ENCODE results near the gene SDSL.
A peak's percentile ranks its signal among the peaks of the same experiment; 100 is the strongest.

SDSL gene

GRCh38 chr12:113459981-113460380 lies 37.8 kb downstream of the SDSL start:
- H3K4me3 ChIP-seq (ENCODE audit: low read length), result no peak overlapping the region
- no peak for TF ChIP-seq ZNF274 (IDR thresholded peaks at IDR 0.05; ENCODE audit: low read depth, low read length)

- TF ChIP-seq ZNF274 (IDR thresholded peaks at IDR 0.05; ENCODE audit: low read depth, low read length), result no peak
- H3K4me3 ChIP-seq (ENCODE audit: low read length), result no peak overlapping the region
Measured at GRCh38 chr12:113461666-113462065, 39.5 kb downstream of the SDSL start.

GRCh38 chr12:113462117-113462774 lies 40.1 kb downstream of the SDSL start:
- no peak overlapping the region for H3K4me3 ChIP-seq (ENCODE audit: low read length)
- TF ChIP-seq ZNF274 (IDR thresholded peaks at IDR 0.05; ENCODE audit: low read depth, low read length), result no peak

DNA sequence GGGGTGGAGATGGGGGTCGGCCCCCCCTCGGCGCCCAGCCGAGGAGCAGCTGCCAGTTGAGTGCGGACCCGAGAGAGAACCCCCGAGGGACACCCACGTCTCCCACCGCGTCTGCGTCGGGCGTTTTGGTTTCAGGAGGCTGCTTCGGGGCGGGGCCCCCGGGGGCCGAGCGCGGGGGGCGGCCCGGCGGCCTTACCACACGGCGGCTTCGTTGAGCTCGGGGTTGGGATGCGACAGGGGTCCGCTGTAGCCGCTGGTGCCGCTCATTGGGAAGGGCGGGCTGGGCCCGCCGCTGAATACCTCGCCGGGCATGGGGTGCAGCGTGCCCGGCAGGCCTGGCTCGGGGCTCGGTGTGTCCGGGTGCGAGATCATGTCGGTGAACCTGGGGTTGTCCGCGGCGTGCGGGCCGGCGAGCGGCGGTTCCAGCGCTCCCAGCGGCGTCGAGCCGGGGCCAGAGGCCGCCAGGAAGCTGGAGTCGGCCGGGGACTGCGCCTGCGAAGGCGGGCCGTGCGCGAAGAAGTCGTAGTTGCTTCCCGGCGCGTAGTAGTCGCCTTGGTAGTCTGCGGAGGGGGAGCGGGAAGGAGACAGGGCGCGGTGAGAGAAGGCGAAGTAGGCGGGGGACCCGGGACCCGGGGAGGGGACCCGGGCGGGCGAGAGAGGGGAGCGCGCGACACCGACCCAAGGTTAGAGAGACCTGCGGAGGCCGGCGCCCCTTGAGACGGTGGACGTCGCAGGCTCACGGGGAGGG lies 41.0 kb downstream of the SDSL start:
- H3K4me3 ChIP-seq (ENCODE audit: low read length), result no peak overlapping the region
- TF ChIP-seq ZNF274 (IDR thresholded peaks at IDR 0.05; ENCODE audit: low read depth, low read length), result no peak

GRCh38 chr12:113463746-113464451 lies 41.7 kb downstream of the SDSL start:
- no peak for TF ChIP-seq ZNF274 (IDR thresholded peaks at IDR 0.05; ENCODE audit: low read depth, low read length)
- H3K4me3 ChIP-seq (ENCODE audit: low read length), result no peak overlapping the region

GRCh38 chr12:113464452-113464775 lies 42.2 kb downstream of the SDSL start:
- H3K4me3 ChIP-seq (ENCODE audit: low read length), result no peak overlapping the region
- TF ChIP-seq ZNF274 (IDR thresholded peaks at IDR 0.05; ENCODE audit: low read depth, low read length), result no peak

GRCh38 chr12:113464852-113465719 lies 42.9 kb downstream of the SDSL start:
- H3K4me3 ChIP-seq (ENCODE audit: low read length), result no peak overlapping the region
- no peak for TF ChIP-seq ZNF274 (IDR thresholded peaks at IDR 0.05; ENCODE audit: low read depth, low read length)

DNA sequence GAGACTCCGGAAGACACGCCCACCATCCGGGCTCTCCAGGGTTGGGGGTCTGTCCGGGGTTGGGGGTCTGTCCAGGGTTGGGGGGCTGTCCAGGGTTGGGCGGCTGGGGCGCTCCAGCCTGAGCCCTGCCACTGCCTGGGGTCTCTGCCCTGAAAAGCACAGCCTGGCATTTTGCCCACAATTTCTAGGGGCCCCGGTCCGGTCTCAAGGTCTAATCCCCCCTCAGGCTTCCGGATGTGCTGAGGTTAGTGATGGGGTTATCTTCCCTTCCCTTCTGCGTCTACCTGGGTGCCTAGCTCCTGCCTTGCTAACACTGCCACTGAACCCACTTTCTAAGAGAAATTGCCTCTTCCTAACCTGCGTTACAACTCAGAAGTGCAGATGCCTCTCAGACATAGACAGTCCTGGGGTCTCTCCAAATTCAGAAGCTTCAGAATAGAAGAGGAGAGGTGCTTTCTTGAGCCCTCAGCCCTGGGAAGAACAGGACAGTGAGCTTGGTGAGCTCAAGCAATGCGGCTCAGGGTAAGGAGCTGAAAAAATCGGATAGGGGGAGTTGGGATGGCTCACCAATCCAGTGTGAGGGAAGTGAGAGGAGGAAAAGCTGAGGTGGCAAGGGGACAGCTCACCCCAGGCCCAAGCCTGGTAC lies 43.8 kb downstream of the SDSL start:
- TF ChIP-seq ZNF274 (IDR thresholded peaks at IDR 0.05; ENCODE audit: low read depth, low read length), result no peak
- H3K4me3 ChIP-seq (ENCODE audit: low read length), result no peak overlapping the region

- no peak for TF ChIP-seq ZNF274 (IDR thresholded peaks at IDR 0.05; ENCODE audit: low read depth, low read length)
- no peak overlapping the region; the same call in 1 of the 2 replicates for H3K4me3 ChIP-seq (ENCODE audit: low read length)
Measured at GRCh38 chr12:113466454-113467141, 44.4 kb downstream of the SDSL start.

DNA sequence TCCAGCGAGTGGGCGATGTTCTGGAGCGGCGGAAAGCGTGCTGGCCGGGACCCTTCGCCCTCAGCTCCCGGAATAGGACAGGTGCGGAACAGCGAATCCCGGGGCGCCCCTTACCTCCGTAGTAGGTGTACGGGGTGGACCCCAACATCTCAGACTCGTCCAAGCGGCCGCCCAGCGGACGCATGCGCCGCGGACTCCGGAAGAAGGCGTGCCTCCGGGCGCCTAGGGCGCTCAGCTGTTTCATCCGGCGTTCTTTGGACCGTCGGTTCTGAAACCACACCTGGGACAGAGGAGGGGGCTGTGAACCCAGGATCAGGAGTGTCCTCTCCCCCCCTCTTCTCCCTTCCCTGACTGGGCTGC lies 44.9 kb downstream of the SDSL start:
- H3K4me3 ChIP-seq (ENCODE audit: low read length), result peak overlapping the region; percentile 32; the same call in 1 of the 2 replicates
- TF ChIP-seq ZNF274 (IDR thresholded peaks at IDR 0.05; ENCODE audit: low read depth, low read length), result no peak

DNA sequence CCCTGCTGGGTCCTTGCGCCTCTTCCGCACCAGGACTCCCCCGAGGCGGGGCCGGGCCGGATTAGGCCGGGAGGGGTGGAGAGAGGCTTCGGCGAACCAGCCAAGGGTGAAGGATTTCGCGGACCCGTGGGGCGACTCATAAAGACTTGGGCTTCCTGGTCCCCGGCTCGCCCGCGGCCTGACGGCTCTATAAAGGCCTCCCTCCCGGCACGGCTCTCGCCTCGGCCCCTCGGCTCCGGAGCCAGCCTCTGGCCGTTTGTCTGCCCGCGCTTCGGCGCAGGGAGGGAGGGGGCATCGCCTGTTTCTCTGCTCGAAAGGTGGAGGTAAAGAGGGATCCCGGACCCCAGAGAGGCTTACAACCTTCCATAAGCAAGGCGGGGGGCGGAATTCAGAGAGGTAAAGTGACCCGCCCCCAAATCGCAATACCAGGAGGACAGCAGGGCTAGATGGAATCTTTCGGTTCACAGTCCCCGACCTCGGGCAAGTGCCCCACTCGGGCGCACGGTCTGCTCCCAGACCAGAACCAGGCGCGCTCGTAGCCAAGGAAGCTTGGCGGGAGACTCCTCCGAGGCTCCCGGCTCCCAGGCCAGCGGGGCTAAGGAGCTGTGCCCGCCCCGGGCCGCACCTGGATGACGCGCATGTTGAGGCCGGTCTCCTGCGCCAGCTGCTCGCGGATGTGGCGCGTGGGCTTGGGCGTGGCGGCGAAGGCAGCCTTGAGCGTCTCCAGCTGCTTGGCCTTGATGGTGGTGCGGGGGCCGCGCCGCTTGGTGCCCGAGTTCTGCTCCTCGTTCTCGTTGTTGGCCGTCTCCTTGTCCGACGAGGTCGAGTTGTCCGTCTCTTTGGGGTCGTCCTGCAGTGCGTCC lies 45.6 kb downstream of the SDSL start:
- H3K4me3 ChIP-seq (ENCODE audit: low read length), result peak overlapping the region; percentile 32; the same call in 1 of the 2 replicates
- TF ChIP-seq ZNF274 (IDR thresholded peaks at IDR 0.05; ENCODE audit: low read depth, low read length), result no peak
